HTR-8/SVneo (cell line): ENCODE data around the gene ADTRP.

Source experiments
- DNase-seq: peaks from one replicate; pipeline ENCODE4 v3.0.0; 2011; ENCODE audit warnings: low spot score, mixed read lengths; ENCODE audit not compliant: insufficient read length
- FAIRE-seq: peaks from 2 replicates; lab custom pipeline; 2011; peaks lifted over from hg19 to GRCh38; lab: Jason Lieb, UNC

ADTRP gene

DNA sequence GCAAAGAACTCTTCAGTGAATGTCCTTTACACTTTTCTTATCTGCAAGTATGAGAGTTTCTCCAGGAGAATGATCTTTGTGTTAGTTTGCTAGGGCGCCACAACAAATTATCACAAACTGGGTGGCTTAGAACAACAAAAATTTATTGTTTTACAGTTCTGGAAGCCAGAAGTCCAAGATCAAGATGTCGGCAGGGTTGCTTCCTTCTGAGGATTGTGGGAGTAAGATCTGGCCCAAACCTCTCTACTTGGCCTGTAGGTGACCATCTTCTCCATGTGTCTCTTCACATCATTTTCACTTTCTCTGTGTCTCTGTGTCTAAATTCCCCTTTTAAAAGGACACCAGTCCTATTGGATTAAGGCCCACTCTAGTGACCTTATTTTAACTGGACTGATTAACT is 103.0 kb downstream of the ADTRP start:
- no peak for DNase-seq
- no peak for FAIRE-seq

DNA sequence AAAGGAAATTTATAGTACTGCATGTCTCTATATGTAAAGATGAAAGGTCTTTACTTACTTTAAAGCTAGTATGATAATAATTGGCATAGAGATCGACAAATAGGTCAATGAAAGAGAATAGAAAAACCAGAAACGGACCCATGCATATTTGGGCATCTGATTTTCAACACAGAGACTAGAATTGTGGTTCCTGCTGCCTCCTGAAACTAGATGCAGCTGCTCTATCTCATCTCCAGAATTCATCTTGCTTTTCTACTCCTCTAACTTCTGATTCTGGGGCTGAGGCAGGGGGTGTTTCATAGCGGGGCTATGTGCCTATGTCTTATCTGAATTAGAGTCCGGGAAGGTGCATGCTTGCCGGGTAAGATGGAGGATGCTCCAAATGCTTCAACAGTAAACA is 105.9 kb downstream of the ADTRP start:
- no peak for FAIRE-seq
- no peak for DNase-seq

DNA sequence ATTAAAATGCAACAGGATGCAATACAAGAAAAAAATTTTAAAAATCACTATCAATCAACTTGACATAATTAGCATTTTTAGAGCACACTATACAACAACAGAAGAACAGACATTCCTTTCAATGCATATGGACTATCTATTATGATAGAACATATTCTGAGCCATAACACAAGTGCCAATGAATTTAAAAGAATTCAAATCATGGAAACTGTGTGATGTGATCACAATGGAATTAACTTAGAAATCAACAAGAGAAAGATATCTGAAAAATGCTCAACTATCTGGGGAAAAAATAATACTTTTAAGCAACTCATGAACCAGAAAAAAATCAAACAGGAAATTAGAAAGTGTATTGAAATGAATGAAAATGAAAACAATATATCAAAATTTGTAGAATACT is 106.3 kb downstream of the ADTRP start:
- no peak for DNase-seq
- FAIRE-seq: no peak

DNA sequence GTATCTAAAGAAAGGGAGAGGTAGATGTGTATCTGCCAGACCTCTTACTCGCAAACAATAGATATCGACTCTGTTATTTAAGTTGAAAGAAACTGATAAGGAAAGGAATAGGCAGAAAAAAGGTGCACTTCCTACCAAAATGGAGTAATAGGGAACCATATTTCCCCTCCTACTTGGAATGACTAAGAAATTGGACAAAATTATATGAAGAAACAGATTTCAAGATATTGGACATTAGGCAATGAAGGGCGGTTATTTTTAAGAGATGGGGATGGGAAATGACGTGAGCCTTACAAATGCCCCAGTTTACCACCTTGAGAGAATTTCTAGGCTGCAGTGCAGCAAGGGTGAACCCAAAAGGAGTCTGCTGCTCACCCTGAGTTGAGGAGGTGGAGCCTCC is 108.9 kb downstream of the ADTRP start:
- no peak for DNase-seq
- FAIRE-seq: no peak

DNA sequence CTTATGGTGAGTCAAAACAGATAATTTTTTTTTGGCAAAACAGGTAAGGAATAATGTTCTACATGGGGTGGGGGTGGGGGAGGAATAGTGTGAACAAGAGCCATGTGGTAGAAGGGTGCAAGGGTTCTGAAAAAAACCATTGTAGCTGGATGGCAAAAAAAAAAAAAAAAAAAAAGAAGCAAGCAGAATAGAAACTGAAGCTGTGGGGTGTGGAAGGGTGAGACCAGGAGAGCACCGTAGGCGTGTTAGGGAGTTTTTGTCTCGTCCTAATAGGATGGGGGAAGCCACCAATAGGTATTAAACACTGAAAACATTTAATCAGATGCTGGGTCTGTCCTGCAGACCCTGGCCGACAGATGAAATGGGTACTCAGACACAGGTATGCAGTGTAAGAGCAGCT is 110.1 kb downstream of the ADTRP start:
- no peak for DNase-seq
- no peak for FAIRE-seq

DNA sequence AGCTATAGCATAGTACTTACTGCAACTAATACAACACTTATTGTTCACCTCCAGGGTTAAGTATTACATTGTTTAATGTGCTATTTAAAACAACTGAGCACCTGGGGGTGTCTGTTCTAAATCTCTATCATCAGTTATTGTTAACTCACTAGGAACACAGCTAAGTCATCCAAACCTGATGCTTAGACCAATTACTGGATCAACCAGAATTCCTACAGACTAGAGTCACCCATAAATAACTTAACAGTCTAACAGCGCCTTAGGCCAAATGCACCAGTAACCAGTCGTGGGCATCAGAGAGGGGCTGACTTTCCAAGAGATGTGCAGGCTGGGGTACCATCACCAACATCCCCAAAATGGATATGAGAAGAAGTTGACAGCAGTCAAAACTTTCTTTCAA is 110.7 kb downstream of the ADTRP start:
- DNase-seq (no peak), FAIRE-seq (no peak)

DNA sequence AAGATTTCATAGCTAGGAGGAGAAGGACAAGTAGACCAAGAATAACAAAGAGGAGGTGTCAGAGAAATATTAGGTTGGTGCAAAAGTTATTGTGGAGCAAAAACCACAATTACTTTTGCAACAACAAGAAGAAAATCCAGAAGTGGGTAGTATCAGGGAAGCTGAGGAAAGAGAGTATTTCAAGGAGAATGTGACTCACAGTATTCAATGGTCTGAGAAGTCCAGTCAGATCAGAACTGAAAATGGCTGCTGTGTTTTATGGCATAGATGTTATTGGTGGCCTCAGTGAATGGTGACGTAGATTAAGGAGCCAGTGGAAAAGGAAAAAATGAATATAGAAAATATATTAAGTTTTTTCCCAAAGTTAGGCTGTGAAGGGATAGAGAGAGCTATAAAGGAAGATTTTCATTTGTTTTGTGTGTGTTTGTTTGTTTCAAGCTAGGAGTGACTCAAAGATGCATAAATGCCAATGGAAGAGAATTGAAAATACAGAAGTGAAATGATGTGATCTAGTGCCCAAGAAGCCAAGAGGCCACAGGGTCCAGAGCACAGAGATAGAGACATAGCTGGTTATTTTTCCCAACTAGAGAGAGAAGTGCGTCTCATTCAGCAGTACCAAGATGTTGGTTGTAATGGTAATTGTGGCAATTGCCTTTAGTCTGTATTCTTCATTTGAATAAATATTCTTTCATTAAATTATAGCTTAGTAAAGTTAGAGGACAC is 112.8 kb downstream of the ADTRP start:
- DNase-seq (no peak), FAIRE-seq (no peak)
